Measurements from ENCODE around the gene CNNM4.
A peak's percentile ranks its signal among the peaks of the same experiment; 100 is the strongest.

CNNM4 gene

DNA sequence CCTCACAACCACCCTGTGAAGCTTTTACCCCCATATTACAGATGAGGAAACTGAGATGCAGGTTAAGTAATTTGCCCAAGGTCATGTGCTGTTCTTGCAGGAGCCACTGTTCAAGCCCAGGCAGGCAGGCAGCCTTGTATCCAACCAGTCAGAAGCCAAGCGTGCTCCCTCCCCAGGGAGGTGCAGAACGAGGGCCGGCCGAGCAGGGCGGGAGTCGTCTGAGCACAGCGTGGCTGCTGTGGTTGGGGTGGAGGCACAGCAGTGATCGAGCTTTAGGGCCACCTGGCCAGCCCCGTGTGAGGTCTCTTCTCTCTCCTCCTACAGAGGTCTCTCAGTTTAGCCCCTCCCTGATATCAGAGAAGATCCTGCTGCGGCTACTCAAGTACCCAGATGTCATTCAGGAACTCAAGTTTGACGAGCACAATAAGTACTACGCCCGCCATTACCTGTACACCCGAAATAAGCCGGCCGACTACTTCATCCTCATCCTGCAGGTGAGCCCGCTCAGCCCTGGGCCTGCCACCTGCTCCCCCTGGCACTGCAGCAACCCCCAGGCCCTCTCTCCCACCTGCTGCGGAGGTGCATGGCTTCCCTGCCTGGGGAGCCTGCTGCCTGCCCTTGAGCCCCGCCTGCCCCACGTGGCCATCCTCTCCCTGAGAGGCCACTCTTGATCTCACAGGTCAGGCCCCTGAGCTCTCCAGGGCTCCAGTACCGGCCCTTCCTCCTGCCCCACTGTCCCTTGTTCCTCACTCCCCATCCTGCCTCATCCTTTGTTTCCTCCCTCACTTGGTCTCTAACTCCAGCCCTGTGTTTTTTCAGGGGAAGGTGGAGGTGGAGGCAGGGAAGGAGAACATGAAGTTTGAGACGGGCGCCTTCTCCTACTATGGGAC lies 38.3 kb downstream of the CNNM4 start:
- TF ChIP-seq CTCF (IDR thresholded peaks at IDR 0.05; ENCODE audit: insufficient read depth, low read length, poor library complexity, severe bottlenecking): no peak
- Histone ChIP-seq H3K4me3 (replicated peaks; ENCODE audit: low read depth, low read length) (no peak overlapping the region), H3K36me3 (ENCODE audit: control insufficient read depth, insufficient read depth, low read length) (no peaks in the 10 kb centered on the region; the same call in 1 of the 2 replicates), H3K27me3 (replicated peaks; ENCODE audit: control insufficient read depth, insufficient read depth, low read length) (no peaks in the 10 kb centered on the region)
- DNase-seq (ENCODE audit: extremely low read depth, insufficient read length): no peak

DNA sequence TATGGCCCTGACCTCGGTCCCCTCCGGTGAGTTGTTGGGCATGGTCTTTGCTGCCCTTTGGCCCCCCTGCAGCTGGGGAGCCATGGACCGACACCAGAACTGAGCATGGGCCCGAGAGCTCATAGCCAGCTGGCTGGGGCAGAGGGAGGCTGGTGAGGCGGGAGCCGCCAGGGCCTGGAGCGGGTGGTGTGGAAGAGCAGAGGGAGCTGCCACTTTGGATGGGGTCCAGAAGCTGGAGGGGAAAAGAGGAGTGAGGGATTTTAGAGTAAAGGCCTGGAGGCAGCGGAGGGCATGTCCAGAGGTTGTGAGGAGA lies 38.9 kb downstream of the CNNM4 start:
- no peak for DNase-seq (ENCODE audit: extremely low read depth, insufficient read length)
- no peak for TF ChIP-seq CTCF (IDR thresholded peaks at IDR 0.05; ENCODE audit: insufficient read depth, low read length, poor library complexity, severe bottlenecking)
- H3K4me3 ChIP-seq (replicated peaks; ENCODE audit: low read depth, low read length): no peak overlapping the region
- no peaks in the 10 kb centered on the region; the same call in 1 of the 2 replicates for H3K36me3 ChIP-seq (ENCODE audit: control insufficient read depth, insufficient read depth, low read length)
- no peaks in the 10 kb centered on the region for H3K27me3 ChIP-seq (replicated peaks; ENCODE audit: control insufficient read depth, insufficient read depth, low read length)

DNA sequence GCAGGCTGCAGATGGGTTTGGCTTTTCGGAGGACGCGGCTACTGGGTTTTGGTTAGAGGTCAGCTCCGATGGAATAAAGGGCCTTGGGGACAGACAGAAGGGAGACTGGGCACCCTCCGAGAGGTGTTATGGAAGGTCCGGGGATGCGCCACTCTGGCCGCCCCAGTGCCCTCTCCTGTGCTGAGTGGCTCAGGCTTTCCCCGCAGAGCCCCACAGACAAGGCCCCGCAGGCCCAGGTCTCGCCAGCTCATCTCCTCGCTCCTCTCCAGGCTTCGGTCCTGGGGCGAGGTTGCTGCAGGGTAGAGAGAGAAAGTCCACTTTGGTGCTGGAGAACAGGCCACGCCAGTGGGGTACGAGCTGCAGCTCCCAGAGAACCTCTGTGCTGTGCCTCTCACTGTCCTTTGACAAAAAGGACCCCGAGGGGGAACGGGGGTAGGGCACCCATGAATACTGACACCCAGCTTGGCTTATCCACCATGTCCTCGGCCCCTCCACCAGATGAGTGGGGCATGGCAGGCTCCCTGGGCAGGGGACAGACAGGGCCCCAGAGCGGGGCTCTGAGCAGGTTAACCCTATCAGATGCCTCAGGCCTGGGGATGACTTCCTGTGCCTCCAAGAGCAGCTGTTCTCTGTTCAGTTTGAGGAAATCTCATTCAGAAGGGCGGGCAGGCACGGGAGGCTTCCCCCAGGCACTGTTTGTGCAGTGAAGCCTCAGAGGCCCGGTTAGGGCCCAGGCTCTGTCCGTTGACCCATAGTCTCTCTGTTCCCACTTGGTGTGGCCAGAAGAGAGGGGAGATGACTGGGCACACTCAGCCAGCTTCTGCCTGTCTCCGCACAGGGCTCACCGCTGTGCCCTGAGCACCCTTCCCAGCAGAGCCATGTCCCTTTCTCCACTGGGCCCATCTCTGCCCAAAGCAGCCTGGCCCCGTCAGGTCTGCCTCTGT lies 39.6 kb downstream of the CNNM4 start:
- H3K27me3 ChIP-seq (replicated peaks; ENCODE audit: control insufficient read depth, insufficient read depth, low read length): no peaks in the 10 kb centered on the region
- H3K4me3 ChIP-seq (replicated peaks; ENCODE audit: low read depth, low read length): no peak overlapping the region
- no peak for TF ChIP-seq CTCF (IDR thresholded peaks at IDR 0.05; ENCODE audit: insufficient read depth, low read length, poor library complexity, severe bottlenecking)
- DNase-seq (ENCODE audit: extremely low read depth, insufficient read length): no peak
- H3K36me3 ChIP-seq (ENCODE audit: control insufficient read depth, insufficient read depth, low read length): no peaks in the 10 kb centered on the region; the same call in 1 of the 2 replicates

- peak; percentile 73 for DNase-seq (ENCODE audit: extremely low read depth, insufficient read length)
- Histone ChIP-seq H3K4me3 (replicated peaks; ENCODE audit: low read depth, low read length) (no peak overlapping the region), H3K36me3 (ENCODE audit: control insufficient read depth, insufficient read depth, low read length) (no peaks in the 10 kb centered on the region; the same call in 1 of the 2 replicates), H3K27me3 (replicated peaks; ENCODE audit: control insufficient read depth, insufficient read depth, low read length) (no peaks in the 10 kb centered on the region)
- peak; percentile 92 for TF ChIP-seq CTCF (IDR thresholded peaks at IDR 0.05; ENCODE audit: insufficient read depth, low read length, poor library complexity, severe bottlenecking)
Observed at GRCh38 chr2:96801005-96801785, 40.5 kb downstream of the CNNM4 start.

DNA sequence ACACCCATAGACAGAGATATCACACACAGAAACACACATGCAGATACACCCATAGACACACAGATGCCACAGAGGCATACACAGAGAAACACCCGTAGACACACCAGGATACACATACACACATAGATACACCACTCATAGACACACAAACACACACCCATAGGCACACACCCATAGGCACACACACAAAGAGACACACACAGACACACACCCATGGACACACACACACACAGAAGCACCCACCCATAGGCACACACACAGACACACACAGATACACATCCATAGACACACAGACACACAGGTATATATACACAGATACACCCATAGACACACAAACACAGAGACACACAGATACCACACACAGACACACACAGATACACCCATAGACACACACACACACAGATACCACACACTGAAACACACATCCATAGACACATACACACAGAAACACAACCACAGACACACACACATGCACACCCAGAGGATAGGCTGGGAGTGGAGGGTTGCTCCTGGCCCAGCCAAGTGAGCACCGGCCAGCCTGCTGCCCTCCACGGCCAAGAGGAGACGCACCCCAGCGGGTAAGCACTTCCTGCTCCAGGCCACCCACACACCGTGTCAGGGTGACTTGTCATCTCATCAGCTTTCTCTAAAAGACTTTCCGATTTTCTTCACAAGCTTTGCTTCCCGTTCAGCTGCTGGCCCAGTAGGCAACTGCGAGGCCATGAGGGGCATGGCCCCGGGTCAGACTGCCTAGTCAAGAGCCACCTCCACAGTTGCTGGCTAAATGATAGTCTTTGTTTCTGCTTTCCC lies 41.3 kb downstream of the CNNM4 start:
- H3K4me3 ChIP-seq (replicated peaks; ENCODE audit: low read depth, low read length): no peak overlapping the region
- no peaks in the 10 kb centered on the region; the same call in 1 of the 2 replicates for H3K36me3 ChIP-seq (ENCODE audit: control insufficient read depth, insufficient read depth, low read length)
- no peak for TF ChIP-seq CTCF (IDR thresholded peaks at IDR 0.05; ENCODE audit: insufficient read depth, low read length, poor library complexity, severe bottlenecking)
- H3K27me3 ChIP-seq (replicated peaks; ENCODE audit: control insufficient read depth, insufficient read depth, low read length): no peaks in the 10 kb centered on the region
- DNase-seq (ENCODE audit: extremely low read depth, insufficient read length): peak; percentile 47

Data from GM06990 (cell line).